ENCODE data around the gene LRRC4C.

Gene LRRC4C

GRCh38 chr11:41459465-41460401 lies at the start of gene LRRC4C:
Gene LRRC4C, minus strand, starts transcription at chr11:41459652.
- H3K9me3 ChIP-seq = no peaks in the 10 kb centered on the region
- H3K27me3 ChIP-seq = peaks cover 0 to 7% of the 10 kb centered on the region in 2 donors
- TF ChIP-seq CTCF (IDR thresholded peaks at IDR 0.05) = no peak
- no peak within 1 kb of the TSS for H3K27ac ChIP-seq
- H3K4me1 ChIP-seq = peaks cover 0 to 4% (median 3%) of the 10 kb centered on the region in 4 donors
- no peak within 1 kb of the TSS for H3K4me3 ChIP-seq
- DNase-seq = no peak
- no peaks in the 10 kb centered on the region for H3K36me3 ChIP-seq
- intact Hi-C loops (cut with DNase I; ENCODE audit: low total_unique reads) = no loop called here

DNA sequence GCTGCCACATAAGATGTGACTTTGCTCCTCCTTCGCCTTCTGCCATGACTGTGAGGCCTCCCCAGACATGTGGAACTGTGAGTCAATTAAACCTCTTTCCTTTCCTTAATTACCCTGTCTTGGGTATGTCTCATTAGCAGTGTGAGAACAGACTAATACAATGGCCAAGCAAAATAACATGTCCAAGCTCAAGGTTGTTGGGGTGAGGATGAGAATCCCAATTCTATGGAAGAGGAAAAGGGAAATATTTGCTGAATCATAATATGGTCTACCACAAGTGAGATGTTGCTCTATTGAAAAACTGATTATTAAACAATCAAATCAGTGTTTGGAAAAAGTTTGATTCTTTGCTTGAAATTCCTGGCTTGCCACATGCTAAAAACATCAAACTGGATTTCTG lies 48.7 kb upstream of the LRRC4C start:
- DNase-seq = no peak
- Histone ChIP-seq H3K27me3 (no peaks in the 10 kb centered on the region), H3K4me1 (no peaks in the 10 kb centered on the region), H3K4me3 (no peak overlapping the region), H3K27ac (no peak overlapping the region), H3K9me3 (no peaks in the 10 kb centered on the region), H3K36me3 (no peaks in the 10 kb centered on the region)
- intact Hi-C loops (cut with DNase I; ENCODE audit: low total_unique reads) = no loop called here
- no peak for TF ChIP-seq CTCF (IDR thresholded peaks at IDR 0.05)

DNA sequence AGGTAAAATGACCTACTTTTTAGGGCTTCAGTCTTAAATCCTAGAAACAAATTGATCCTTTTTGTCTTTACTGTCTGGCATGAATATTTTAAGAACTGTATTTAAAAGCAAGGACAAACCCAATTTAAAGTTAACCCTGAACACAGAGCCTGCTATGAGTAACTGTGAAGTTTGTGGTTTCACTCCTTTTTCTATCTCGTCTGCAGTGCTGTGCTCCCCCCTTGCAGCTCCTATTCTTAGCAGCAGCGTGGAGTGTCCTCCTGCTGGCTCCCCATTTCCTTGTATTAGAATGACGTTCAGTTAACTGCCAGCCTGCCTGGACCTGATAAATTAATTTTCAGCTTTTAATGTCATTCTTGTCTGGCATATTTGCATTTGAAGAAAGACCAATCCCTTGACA lies 40.0 kb upstream of the LRRC4C start:
- Histone ChIP-seq H3K4me3 (no peak overlapping the region), H3K27ac (no peak overlapping the region), H3K4me1 (no peaks in the 10 kb centered on the region), H3K9me3 (no peaks in the 10 kb centered on the region), H3K36me3 (no peaks in the 10 kb centered on the region), H3K27me3 (no peaks in the 10 kb centered on the region)
- TF ChIP-seq CTCF (IDR thresholded peaks at IDR 0.05) = no peak
- no peak for DNase-seq
- intact Hi-C loops (cut with DNase I; ENCODE audit: low total_unique reads) = no loop called here

DNA sequence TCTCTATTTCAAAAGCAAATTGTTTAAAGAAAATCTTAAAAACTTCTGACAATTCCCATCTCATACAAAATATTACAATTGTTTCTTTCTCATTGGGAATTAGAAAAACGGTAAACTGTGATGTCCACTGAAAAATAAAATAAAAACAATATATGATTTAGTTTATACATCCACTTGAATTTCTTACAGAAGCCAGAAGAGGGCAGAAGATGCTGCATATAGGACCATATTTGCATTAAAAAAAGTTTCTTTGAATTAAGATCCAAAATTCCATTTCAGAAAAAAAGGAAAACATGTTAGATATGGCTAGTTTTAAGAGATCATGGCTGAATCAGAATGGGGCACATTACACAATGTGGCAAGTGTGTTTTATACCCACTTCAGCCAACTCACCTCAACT lies 39.3 kb upstream of the LRRC4C start:
- H3K27me3 ChIP-seq = no peaks in the 10 kb centered on the region
- intact Hi-C loops (cut with DNase I; ENCODE audit: low total_unique reads) = no loop called here
- H3K36me3 ChIP-seq = no peaks in the 10 kb centered on the region
- H3K4me3 ChIP-seq = no peak overlapping the region
- H3K9me3 ChIP-seq = no peaks in the 10 kb centered on the region
- TF ChIP-seq CTCF (IDR thresholded peaks at IDR 0.05) = no peak
- no peak overlapping the region for H3K27ac ChIP-seq
- no peak for DNase-seq
- H3K4me1 ChIP-seq = no peaks in the 10 kb centered on the region

GRCh38 chr11:41497974-41498373 lies 38.5 kb upstream of the LRRC4C start:
- no peak overlapping the region for H3K27ac ChIP-seq
- no peaks in the 10 kb centered on the region for H3K27me3 ChIP-seq
- no peak for DNase-seq
- no peak for TF ChIP-seq CTCF (IDR thresholded peaks at IDR 0.05)
- no peaks in the 10 kb centered on the region for H3K36me3 ChIP-seq
- intact Hi-C loops (cut with DNase I; ENCODE audit: low total_unique reads) = no loop called here
- H3K4me1 ChIP-seq = no peaks in the 10 kb centered on the region
- no peak overlapping the region for H3K4me3 ChIP-seq
- no peaks in the 10 kb centered on the region for H3K9me3 ChIP-seq

Measured in tibial artery (tissue), 4 donors.